ENCODE results near the gene PLXNB1.

Gene PLXNB1

GRCh38 chr3:48435223-48435595 is 5.3 kb upstream of the PLXNB1 start:
- DNase-seq (ENCODE audit: low read depth in 3 of 3), result no peak

- DNase-seq (ENCODE audit: low read depth in 3 of 3), result no peak
Measured at GRCh38 chr3:48434591-48435222, 4.8 kb upstream of the PLXNB1 start.

GRCh38 chr3:48433472-48434118 is 3.7 kb upstream of the PLXNB1 start:
- no peak for DNase-seq (ENCODE audit: low read depth in 3 of 3)

GRCh38 chr3:48432411-48433371 is 2.8 kb upstream of the PLXNB1 start:
- DNase-seq (ENCODE audit: low read depth in 3 of 3), result no peak

GRCh38 chr3:48431224-48432029 is 1.5 kb upstream of the PLXNB1 start:
- DNase-seq (ENCODE audit: low read depth in 3 of 3), result no peak

GRCh38 chr3:48430708-48431101 is 819 bp upstream of the PLXNB1 start:
- DNase-seq (ENCODE audit: low read depth in 3 of 3), result no peak

GRCh38 chr3:48429317-48429959 is 448 bp downstream of the PLXNB1 start:
- DNase-seq (ENCODE audit: low read depth in 3 of 3), result peak; percentile 47 to 53 (median 47)

- DNase-seq (ENCODE audit: low read depth in 3 of 3), result no peak
Measured at GRCh38 chr3:48428572-48429316, 1.1 kb downstream of the PLXNB1 start.

GRCh38 chr3:48428088-48428571 is 1.8 kb downstream of the PLXNB1 start:
- no peak for DNase-seq (ENCODE audit: low read depth in 3 of 3)

- DNase-seq (ENCODE audit: low read depth in 3 of 3), result no peak
Measured at GRCh38 chr3:48427630-48427962, 2.3 kb downstream of the PLXNB1 start.

GRCh38 chr3:48426944-48427629 is 2.8 kb downstream of the PLXNB1 start:
- no peak for DNase-seq (ENCODE audit: low read depth in 3 of 3)

GRCh38 chr3:48426401-48426909 is 3.4 kb downstream of the PLXNB1 start:
- DNase-seq (ENCODE audit: low read depth in 3 of 3), result no peak

- DNase-seq (ENCODE audit: low read depth in 3 of 3), result no peak
Measured at GRCh38 chr3:48425281-48425812, 4.5 kb downstream of the PLXNB1 start.

- no peak for DNase-seq (ENCODE audit: low read depth in 3 of 3)
Measured at GRCh38 chr3:48423883-48424695, 5.8 kb downstream of the PLXNB1 start.

GRCh38 chr3:48423241-48423882 is 6.5 kb downstream of the PLXNB1 start:
- DNase-seq (ENCODE audit: low read depth in 3 of 3), result no peak

GRCh38 chr3:48422681-48423080 is 7.2 kb downstream of the PLXNB1 start:
- DNase-seq (ENCODE audit: low read depth in 3 of 3), result no peak

GRCh38 chr3:48422272-48422671 is 7.6 kb downstream of the PLXNB1 start:
- no peak for DNase-seq (ENCODE audit: low read depth in 3 of 3)

GRCh38 chr3:48420561-48420960 is 9.3 kb downstream of the PLXNB1 start:
- DNase-seq (ENCODE audit: low read depth in 3 of 3), result no peak
